Esophagus muscularis mucosa (tissue), 4 donors: ENCODE data around the gene DIDO1.

Experiments used
- EP300 ChIP-seq: sonication (generic); formaldehyde crosslinking; IDR thresholded peaks from one replicate; pipeline ENCODE4 v1.6.1; 2017; ENCODE audit warnings: antibody characterized with exemption
- POLR2A ChIP-seq: fragments of 450-650 bp; IDR thresholded peaks from one replicate; pipeline ENCODE4 v1.6.1; 2017; ENCODE audit warnings: antibody characterized with exemption, moderate library complexity, mild to moderate bottlenecking, low read depth
- POLR2AphosphoS5 ChIP-seq, 2 donors: sonication (generic); formaldehyde crosslinking; IDR thresholded peaks; one replicate each; pipeline ENCODE4 v1.6.1; 2017; ENCODE audit warnings: antibody characterized with exemption in 2 of 2
- TF ChIP-seq, protein P1 (sequence below), 3 experiments: fragments of 200-600 bp in 2 of 3; fragments of 450-650 bp in 1 of 3; sonication (generic) in 2 of 3; IDR thresholded peaks; one replicate each; pipeline ENCODE4 v1.5.1; 2017 to 2019; ENCODE audit warnings: antibody characterized with exemption in 3 of 3, mild to moderate bottlenecking in 2 of 3, moderate library complexity in 1 of 3

DNA sequence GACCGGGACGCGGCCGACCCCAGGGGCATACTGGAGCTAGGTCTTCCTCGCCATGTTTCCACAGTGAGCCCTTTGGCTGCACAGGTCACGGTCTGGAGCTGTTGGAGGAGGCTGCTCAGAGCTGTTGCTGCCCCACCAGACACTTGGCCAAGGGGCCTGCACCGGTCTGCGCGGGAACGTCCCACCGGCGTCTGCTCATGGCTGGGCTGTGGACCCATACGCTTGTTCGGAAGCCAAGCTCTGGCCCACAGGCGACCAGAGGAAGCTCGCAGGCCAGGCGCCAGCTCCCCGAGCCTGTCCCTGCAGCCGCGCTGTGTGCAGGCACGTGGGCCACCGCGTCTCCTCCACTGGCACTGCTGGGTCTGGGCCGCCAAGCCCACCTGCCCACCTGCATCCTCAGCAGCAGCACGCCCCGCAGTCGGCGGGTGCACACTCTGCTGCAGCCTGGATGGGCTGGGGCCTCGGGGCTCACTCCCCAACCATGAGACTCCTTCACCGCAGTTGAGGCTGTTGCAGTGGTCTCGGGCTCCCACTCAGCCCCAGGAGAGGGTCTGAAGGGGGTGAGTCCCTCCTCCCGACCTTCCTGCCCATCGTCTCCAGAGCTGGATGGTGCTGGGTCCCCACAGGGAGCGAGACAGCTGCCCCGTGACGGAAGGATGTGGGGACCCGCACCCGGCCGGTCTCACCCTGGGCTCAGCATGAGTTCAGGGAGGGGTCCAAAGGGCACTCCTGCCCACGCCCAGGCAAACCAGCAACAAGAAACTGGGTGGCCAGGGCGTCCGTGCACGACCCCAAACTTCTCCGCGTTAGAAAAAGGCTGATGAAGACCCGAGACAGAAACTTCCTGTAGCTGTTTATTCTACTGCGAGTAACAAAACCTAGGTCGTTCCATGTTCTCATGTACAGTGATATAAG is 49.1 kb downstream of the DIDO1 start:
- TF ChIP-seq POLR2A (no peak), EP300 (no peak), POLR2AphosphoS5 (IDR thresholded peaks at IDR 0.05) (peak in 1 of 2 donors; percentile 51)
- TF ChIP-seq, protein P1, sequence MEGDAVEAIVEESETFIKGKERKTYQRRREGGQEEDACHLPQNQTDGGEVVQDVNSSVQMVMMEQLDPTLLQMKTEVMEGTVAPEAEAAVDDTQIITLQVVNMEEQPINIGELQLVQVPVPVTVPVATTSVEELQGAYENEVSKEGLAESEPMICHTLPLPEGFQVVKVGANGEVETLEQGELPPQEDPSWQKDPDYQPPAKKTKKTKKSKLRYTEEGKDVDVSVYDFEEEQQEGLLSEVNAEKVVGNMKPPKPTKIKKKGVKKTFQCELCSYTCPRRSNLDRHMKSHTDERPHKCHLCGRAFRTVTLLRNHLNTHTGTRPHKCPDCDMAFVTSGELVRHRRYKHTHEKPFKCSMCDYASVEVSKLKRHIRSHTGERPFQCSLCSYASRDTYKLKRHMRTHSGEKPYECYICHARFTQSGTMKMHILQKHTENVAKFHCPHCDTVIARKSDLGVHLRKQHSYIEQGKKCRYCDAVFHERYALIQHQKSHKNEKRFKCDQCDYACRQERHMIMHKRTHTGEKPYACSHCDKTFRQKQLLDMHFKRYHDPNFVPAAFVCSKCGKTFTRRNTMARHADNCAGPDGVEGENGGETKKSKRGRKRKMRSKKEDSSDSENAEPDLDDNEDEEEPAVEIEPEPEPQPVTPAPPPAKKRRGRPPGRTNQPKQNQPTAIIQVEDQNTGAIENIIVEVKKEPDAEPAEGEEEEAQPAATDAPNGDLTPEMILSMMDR (IDR thresholded peaks at IDR 0.05): no peak
